ENCODE data around the gene HOXA3. TPM values are rescaled to one million over a fixed set of nuclear protein-coding genes. Genes with fewer than 3 reads are reported as not detected.

Gene HOXA3
- total and polyA plus RNA-seq, 9 donors, result 0.36 to 50.9 (median 2.3) TPM

- Histone ChIP-seq H3K9me3 (no peaks in the 10 kb centered on the region), H3K4me3 (peak overlapping the region; percentile 53), H3K4me1 (ENCODE audit: insufficient read depth) (no peaks in the 10 kb centered on the region), H3K27me3 (peaks cover 22% of the 10 kb centered on the region), H3K27ac (no peak overlapping the region), H3K36me3 (no peaks in the 10 kb centered on the region)
- DNase-seq, result no peak
- whole genome bisulfite sequencing, 3 donors, result 25 to 44% (median 30%) methylated on average over 50 of the region's 50 CpGs
- TF ChIP-seq CTCF (IDR thresholded peaks at IDR 0.05), result no peak
- no peak for TF ChIP-seq POLR2A (IDR thresholded peaks at IDR 0.05)
- no peak for TF ChIP-seq EP300 (IDR thresholded peaks at IDR 0.05)
- intact Hi-C loops (cut with DNase I), result loop anchor here in 3 of 4 donors (5.0 to 10.0 kb wide), 3 partner anchors 792 to 1282 kb away; no protein-coding TSS in a partner anchor
Observed at GRCh38 chr7:27166531-27167505, 14.4 kb upstream of the HOXA3 start.

GRCh38 chr7:27165996-27166530 lies 13.7 kb upstream of the HOXA3 start:
- DNase-seq, result no peak
- TF ChIP-seq POLR2A (IDR thresholded peaks at IDR 0.05) (no peak), CTCF (IDR thresholded peaks at IDR 0.05) (no peak), EP300 (IDR thresholded peaks at IDR 0.05) (no peak)
- peaks cover 22% of the 10 kb centered on the region for H3K27me3 ChIP-seq
- no peak overlapping the region for H3K27ac ChIP-seq
- intact Hi-C loops (cut with DNase I), result loop anchor here in 3 of 4 donors (5.0 to 10.0 kb wide), 3 partner anchors 791 to 1281 kb away; no protein-coding TSS in a partner anchor
- 6 to 18% (median 7%) methylated on average over 43 to 46 of the region's 46 CpGs for whole genome bisulfite sequencing, 3 donors
- peak overlapping the region; percentile 53 for H3K4me3 ChIP-seq
- H3K36me3 ChIP-seq, result no peaks in the 10 kb centered on the region
- no peaks in the 10 kb centered on the region for H3K4me1 ChIP-seq (ENCODE audit: insufficient read depth)
- H3K9me3 ChIP-seq, result no peaks in the 10 kb centered on the region

- H3K27me3 ChIP-seq, result peaks cover 18% of the 10 kb centered on the region
- intact Hi-C loops (cut with DNase I), result loop anchor here in 3 of 4 donors (5.0 to 10.0 kb wide), 3 partner anchors 791 to 1281 kb away; no protein-coding TSS in a partner anchor
- H3K27ac ChIP-seq, result no peak within 1 kb of the TSS
- H3K4me1 ChIP-seq (ENCODE audit: insufficient read depth), result peaks cover 2% of the 10 kb centered on the region
- no peak for DNase-seq
- peak within 1 kb of the TSS; percentile 53 for H3K4me3 ChIP-seq
- 4 to 5% (median 5%) methylated on average over 75 to 82 of the region's 82 CpGs for WGBS, 3 donors
- no peaks in the 10 kb centered on the region for H3K9me3 ChIP-seq
- TF ChIP-seq POLR2A (IDR thresholded peaks at IDR 0.05) (no peak), EP300 (IDR thresholded peaks at IDR 0.05) (no peak), CTCF (IDR thresholded peaks at IDR 0.05) (no peak)
- H3K36me3 ChIP-seq, result no peaks in the 10 kb centered on the region
Observed at GRCh38 chr7:27165089-27165995, 13.0 kb upstream of the HOXA3 start, which contains the start of gene HOXA9. HOXA9 (minus strand) TSS chr7:27165537; CDS start chr7:27165457, 80 bp downstream.

Data from ovary (tissue), 9 donors.